ENCODE results near the gene ASB11. TPM values are rescaled to one million over a fixed set of nuclear protein-coding genes. Genes with fewer than 3 reads are reported as not detected.

The ASB11 gene
- total and polyA plus RNA-seq, 10 of the 15 experiments (the other 5 are each of a cell fraction or from before 2014, with no cell fraction given), result not detected

- Histone ChIP-seq H3K4me1 (ENCODE audit: control insufficient read depth, insufficient read depth, low read length) (no peaks in the 10 kb centered on the region), H3K4me3 (no peak overlapping the region), H3K27me3 (replicated peaks in 1 of 2; ENCODE audit: control insufficient read depth in 2 of 2, insufficient read depth in 2 of 2, low read length in 1 of 2) (no peaks in the 10 kb centered on the region), H3K9me3 (replicated peaks; ENCODE audit: control insufficient read depth, insufficient read depth, low read length) (no peaks in the 10 kb centered on the region), H4K20me1 (ENCODE audit: control insufficient read depth, insufficient read depth) (no peaks in the 10 kb centered on the region), H2AFZ (ENCODE audit: control insufficient read depth, low read depth, low read length) (no peak overlapping the region), H3K9ac (ENCODE audit: control insufficient read depth, insufficient read depth, low read length) (no peak overlapping the region), H3K27ac (ENCODE audit: control insufficient read depth, insufficient read depth) (no peak overlapping the region), H3K4me2 (ENCODE audit: control insufficient read depth, insufficient read depth) (no peak overlapping the region), H3K79me2 (ENCODE audit: control insufficient read depth, insufficient read depth, low read length) (no peaks in the 10 kb centered on the region), H3K36me3 (ENCODE audit: control insufficient read depth in 2 of 2, insufficient read depth in 2 of 2, low read length in 1 of 2) (no peaks in the 10 kb centered on the region)
- SMC1A ChIA-PET (ENCODE audit: uncharacterized antibody, unreplicated experiment), result interaction anchor here (1.1 kb wide), 1 partner anchor 10 kb away, joined by 4 read pairs; no protein-coding TSS in a partner anchor
- WGBS (ENCODE audit: insufficient coverage, insufficient replicate concordance, low lambda C conversion rate, missing lambda C conversion rate), result 6% methylated on average over 2 of the region's 2 CpGs
- RAD21 ChIA-PET (ENCODE audit: unreplicated experiment), result no interaction called here
- no TSS peak for BruUV-seq (replicated peaks)
- POLR2A ChIA-PET, result interaction anchor here (0.6 kb wide), 1 partner anchor 23 kb away, joined by 5 read pairs; no protein-coding TSS in a partner anchor
- ATAC-seq, result no peak
- TF ChIP-seq EZH2 (IDR thresholded peaks at IDR 0.05; ENCODE audit: borderline replicate concordance, control insufficient read depth, low read depth, low read length) (no peak), SUZ12 (IDR thresholded peaks at IDR 0.05; ENCODE audit: unreplicated experiment) (no peak)
- in situ Hi-C loops (cut with MboI) (no loop called here), intact Hi-C loops (cut with micrococcal nuclease; ENCODE audit: unreplicated experiment) (no loop called here)
- CTCF ChIA-PET, result interaction anchor here (1.3 to 2.8 kb wide), 2 partner anchors 10 to 18 kb away, joined by 7 to 12 read pairs; no protein-coding TSS in a partner anchor
- DNase-seq (ENCODE audit: low read depth, low spot score), result no peak
- FAIRE-seq, result no peak
These were observed 44.3 kb upstream of the ASB11 start for GRCh38 chrX:15359701-15360100.

- FAIRE-seq, result no peak
- Histone ChIP-seq H3K27me3 (replicated peaks in 1 of 2; ENCODE audit: control insufficient read depth in 2 of 2, insufficient read depth in 2 of 2, low read length in 1 of 2) (no peaks in the 10 kb centered on the region), H4K20me1 (ENCODE audit: control insufficient read depth, insufficient read depth) (no peaks in the 10 kb centered on the region), H3K9ac (ENCODE audit: control insufficient read depth, insufficient read depth, low read length) (no peak overlapping the region), H3K4me3 (no peak overlapping the region), H3K4me1 (ENCODE audit: control insufficient read depth, insufficient read depth, low read length) (no peaks in the 10 kb centered on the region), H3K27ac (ENCODE audit: control insufficient read depth, insufficient read depth) (no peak overlapping the region), H3K4me2 (ENCODE audit: control insufficient read depth, insufficient read depth) (no peak overlapping the region), H3K79me2 (ENCODE audit: control insufficient read depth, insufficient read depth, low read length) (no peaks in the 10 kb centered on the region), H2AFZ (ENCODE audit: control insufficient read depth, low read depth, low read length) (no peak overlapping the region), H3K36me3 (ENCODE audit: control insufficient read depth in 2 of 2, insufficient read depth in 2 of 2, low read length in 1 of 2) (no peaks in the 10 kb centered on the region), H3K9me3 (replicated peaks; ENCODE audit: control insufficient read depth, insufficient read depth, low read length) (no peaks in the 10 kb centered on the region)
- TF ChIP-seq SMAD1 (IDR thresholded peaks at IDR 0.05; ENCODE audit: low read depth, partially characterized antibody) (no peak), MEF2A (IDR thresholded peaks at IDR 0.05; ENCODE audit: insufficient read depth, low read depth, low read length) (0 out of 2 replicates have a peak, but pooled peaks have one; percentile 26), JUNB (IDR thresholded peaks at IDR 0.05) (peak; percentile 85), POU2F2 (IDR thresholded peaks at IDR 0.05; ENCODE audit: borderline replicate concordance, low read depth, low read length) (0 out of 3 replicates have a peak, but pooled peaks have one; percentile 50)
- DNase-seq (ENCODE audit: low read depth, low spot score), result no peak
- 3% methylated on average over 2 of the region's 2 CpGs for WGBS (ENCODE audit: insufficient coverage, insufficient replicate concordance, low lambda C conversion rate, missing lambda C conversion rate)
- ChIA-PET RAD21 (ENCODE audit: unreplicated experiment) (no interaction called here), POLR2A (interaction anchor here (0.5 kb wide), 1 partner anchor 412 kb away, joined by 3 read pairs; no protein-coding TSS in a partner anchor), SMC1A (ENCODE audit: uncharacterized antibody, unreplicated experiment) (interaction anchor here (1.1 kb wide), 1 partner anchor 9 kb away, joined by 4 read pairs; no protein-coding TSS in a partner anchor), CTCF (interaction anchor here (1.3 to 2.8 kb wide), 3 partner anchors 9 to 109 kb away, joined by 7 to 12 read pairs (median 9); no protein-coding TSS in a partner anchor)
- in situ Hi-C loops (cut with MboI) (no loop called here), intact Hi-C loops (cut with micrococcal nuclease; ENCODE audit: unreplicated experiment) (no loop called here)
- no TSS peak for BruUV-seq (replicated peaks)
- 0 out of 3 replicates have a peak, but pooled peaks have one; percentile 21 for ATAC-seq
These were observed 43.1 kb upstream of the ASB11 start for GRCh38 chrX:15358533-15358932.

All from GM12878 (cell line).